Measurements from ENCODE around the gene HOXA13.

Gene HOXA13

DNA sequence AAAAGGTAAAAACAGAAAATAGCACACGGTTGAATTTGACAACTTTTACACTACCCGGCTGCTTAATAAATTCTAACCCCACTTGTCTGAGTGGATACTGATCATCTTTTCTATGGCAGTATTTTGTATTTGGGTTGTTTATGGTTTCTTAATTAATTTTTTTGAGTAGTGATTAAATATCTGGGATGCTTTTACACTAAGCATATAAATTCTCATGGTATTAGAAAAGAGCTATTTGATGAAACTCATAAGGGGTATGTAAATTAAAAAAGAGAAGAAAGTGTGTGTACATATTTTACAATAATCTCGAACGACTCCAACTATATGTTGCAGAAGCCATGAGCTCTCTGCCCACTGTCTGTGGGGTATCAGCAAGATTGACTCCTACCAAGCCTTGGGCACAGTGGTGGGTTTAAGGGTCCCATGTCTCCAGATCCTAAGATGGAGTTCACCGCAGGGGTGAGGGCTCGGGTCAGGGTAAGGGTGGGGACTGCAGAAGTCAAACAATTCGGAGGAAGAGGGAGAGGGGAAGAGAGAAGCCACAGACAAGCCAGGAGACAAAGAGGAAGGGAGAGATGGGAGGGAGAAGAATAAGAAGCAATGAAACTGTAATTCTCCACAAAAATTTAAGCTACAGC, 7.6 kb upstream of the HOXA13 start:
- no peak for DNase-seq (ENCODE audit: low spot score)

DNA sequence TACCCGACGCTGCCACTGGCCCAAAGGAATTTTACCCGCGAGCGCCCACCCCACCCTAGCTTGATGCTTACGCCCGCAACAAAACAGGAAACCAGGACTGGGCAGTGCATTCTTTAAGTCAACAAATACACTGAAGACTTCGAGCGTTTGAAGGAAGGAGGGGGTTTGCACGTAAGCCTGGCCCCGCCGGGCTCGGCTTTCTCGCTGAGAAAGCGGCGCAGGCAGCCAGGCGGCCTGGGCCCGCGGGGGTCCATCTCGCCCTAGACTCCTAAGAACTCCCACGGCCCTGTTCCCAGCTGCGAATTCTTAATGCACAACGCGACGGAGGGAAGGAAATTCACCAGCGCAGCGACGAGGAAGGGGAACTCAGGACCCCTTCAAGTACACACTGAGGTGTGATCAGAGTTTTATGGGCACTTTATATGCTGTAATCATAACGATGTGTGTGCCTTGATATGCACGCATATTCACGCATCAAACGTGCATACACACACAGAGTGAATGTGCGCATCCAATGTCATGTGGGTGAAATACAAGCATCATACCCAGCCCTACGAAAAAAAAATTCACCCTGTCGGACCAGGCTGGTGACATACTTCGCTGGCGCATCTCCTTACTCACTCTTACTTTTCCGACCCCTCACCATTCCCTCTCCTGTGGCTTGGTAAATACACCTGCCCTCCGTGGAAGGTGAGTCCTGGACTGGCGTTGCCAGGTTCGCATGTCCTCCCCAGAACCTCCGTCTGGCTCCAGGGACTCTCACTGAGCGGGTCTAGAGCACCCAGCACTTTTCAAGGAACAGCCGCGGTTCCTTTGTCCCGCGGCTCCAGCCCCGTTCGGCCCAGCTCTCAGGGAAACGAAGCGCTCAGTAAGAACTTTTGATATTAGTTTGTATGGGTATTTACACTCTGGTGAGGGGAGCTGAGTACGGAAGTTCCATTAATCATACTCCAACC, 5.7 kb upstream of the HOXA13 start:
- DNase-seq (ENCODE audit: low spot score): no peak

DNA sequence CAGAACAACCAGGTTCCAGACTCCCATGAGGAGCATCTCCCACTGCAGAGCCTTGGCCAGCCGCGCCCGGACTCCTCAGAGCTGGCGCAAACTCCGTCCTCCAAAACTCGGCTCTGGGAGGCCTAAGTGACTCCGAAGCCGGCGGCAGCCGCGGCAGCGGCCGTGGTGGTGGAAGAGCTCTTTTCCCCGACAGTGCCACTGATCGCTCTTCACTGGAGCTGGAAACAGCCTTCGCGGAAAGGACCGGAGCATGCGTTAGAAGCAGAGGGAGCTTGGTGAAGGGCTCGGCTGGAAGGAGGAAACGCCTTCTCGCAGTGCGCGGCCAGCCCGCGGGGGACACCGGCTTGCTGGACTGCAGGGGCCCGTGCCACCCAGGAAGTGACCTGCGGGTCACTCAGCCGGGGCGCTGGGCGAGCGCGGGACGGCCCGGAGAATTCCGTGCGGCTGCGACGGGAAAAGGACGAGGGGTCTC, 5.0 kb upstream of the HOXA13 start:
- no peak for DNase-seq (ENCODE audit: low spot score)

DNA sequence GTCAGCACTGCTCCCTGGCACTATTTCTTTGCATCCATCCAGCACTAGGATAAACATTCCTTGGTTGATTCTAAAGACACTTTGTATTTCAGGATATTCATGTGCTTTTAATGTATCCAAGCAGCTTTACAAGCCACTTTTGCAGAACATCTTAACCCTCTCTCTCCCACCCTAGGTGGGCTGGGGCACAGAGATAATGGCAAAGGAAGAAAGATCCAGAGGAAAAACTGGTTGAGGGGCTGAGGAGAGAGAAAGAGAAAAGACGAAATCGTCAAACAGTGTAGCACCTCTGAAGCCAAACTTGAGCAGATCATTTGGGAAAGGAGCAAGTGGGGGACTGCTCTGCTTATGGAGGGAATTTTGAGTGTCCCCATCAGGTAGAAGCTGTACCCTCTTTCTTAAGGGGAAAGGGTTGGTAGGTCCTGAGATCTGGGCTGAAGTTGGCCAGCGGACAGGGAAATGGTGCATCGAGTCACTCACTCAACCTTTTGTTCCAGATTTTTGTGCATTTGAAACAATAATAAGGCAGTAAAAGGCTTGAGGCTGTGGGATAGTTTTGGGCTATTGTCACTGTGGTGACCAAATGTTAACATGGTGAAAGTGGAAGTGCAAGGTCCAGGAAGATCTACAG, 4.2 kb upstream of the HOXA13 start:
- no peak for DNase-seq (ENCODE audit: low spot score)

DNA sequence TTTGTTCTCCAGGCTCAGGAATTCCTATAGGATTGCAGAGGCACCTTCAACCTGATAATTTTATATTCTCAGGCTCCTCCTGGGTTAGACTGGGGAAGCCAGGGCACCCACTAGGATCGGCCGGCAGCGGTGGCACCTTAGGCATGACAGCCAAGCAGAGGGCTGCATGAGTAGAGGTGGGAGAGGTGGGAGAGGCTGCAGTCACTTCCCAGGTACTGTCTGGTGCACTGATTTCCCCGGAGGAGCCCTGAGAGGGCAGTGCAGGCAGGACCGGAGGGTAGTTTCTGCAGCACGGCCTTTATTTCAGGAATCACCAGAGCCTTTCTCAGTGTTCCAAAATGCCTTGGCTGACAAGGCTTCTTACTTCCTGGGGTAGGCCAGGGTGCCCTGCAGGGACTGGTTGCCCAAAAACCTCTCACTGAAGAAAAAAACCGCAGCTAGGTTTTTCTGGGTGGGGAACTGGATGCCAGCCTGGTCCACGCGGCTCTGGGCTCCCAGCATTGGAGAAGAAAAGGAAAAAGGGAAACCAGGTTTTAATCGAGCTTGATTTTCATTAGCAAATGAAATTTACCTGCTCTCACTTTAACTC, 3.6 kb upstream of the HOXA13 start:
- no peak for DNase-seq (ENCODE audit: low spot score)

DNA sequence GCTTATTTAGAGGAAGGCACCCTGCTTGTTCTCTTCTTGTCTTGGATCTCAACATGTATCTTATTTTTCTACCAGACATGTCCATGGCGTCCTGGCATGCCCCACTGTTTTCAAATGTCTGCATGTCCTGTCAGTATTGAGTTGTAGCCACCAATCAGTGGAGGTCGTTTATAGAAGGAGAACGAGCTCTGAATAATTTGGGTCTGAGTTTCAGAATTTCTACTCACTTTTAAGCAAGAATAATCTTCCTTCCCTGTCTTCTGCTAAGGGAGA, 2.9 kb upstream of the HOXA13 start:
- no peak for DNase-seq (ENCODE audit: low spot score)

DNA sequence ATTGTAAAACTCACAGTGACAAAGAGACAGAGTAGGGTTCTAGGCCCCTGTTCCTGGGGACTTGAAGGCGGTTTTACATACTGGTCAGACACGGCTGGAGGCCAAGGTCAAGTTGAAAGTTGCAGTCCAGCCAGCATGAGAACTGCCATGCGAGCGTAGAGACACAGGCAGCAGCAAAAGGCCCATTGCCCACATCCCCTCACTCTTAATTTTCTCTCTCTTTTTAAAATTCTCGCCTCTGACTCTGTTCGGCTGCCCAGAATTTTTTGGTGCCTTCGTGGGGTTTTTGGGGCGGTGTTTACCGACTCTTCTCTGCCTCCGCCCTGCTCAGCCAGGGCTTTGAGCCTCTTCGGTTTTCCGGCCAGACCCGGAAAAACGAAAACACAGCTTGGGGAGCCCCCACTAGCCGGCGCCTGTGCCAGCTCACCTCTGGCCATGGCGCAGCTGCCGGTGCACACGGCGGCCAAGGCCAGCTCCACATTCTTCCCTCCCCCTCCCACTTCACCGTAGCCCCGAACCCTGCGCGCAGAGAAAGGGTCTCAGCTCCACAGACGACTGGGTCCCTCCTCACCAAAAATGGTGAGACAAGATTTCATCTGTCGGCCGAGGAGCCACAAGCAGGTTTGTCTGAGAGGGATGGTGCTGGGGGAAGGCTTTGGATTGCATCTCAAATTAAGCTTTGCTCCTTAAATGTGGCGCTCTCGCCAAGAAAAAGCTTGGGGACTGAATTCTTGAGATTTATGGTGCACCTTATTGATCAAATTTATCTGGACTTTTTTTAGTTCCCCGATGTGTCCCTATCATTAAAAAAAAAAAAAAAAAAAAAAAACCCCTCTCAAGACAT, 2.3 kb upstream of the HOXA13 start:
- DNase-seq (ENCODE audit: low spot score): no peak

DNA sequence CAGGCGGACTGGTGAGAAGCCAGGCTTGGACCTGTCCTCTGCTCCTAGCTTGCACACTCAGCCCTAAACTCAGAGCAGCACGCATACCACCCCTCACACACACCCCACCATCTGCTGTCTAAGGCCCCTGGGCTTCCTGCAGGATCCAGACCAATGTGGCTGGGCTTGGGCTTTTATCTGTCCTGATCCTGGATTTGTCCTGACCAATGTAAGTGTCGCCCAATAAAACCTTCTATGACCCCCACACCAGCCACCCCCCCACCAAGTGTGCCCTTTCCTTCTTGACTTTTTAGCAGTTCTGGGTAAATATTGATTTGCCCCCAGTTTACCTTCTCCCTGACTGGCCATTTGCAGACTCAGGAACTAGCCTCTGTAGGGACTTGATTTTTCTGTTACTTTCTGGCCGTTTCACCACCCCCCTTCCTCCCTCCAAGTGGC, 1.7 kb upstream of the HOXA13 start:
- no peak for DNase-seq (ENCODE audit: low spot score)

DNA sequence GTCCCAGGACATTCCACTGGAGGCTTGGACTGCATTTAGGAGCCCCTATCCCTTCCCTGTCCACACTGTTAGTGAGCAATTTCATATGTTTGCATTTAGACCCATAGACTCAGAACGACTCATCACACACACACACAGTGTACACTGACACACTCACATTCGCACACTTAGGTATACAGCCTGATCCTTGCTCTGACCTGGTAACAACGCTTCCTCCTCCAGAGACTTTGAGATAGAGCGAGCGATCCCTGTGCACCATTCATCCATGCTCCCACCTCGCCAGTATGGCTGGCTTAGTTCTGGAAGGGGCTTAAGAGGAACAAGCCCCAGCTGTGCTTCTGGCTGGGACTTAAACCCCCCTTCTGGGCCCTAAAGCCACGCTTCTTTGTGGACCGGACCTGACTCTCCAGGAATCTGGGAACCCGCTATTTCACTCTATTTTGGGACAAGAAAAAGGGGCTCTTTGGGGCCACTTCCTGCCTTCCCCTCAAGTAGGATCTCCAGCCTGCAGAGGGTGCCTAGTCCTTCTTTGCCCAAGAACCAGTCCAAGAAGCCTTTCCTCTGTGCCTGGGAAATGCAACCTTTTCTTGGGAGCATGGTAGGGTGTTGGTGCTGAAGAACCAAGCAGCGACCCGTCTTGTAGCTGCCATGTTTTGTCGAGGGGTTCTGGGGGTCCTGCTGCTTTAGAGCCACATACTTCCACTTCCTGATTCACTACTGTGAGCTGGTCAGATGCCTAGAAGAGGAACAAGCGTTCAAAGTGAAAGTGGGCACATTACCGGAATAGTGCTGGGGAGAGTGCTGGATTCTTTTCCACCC, 1.1 kb upstream of the HOXA13 start:
- DNase-seq (ENCODE audit: low spot score): peak; percentile 63

DNA sequence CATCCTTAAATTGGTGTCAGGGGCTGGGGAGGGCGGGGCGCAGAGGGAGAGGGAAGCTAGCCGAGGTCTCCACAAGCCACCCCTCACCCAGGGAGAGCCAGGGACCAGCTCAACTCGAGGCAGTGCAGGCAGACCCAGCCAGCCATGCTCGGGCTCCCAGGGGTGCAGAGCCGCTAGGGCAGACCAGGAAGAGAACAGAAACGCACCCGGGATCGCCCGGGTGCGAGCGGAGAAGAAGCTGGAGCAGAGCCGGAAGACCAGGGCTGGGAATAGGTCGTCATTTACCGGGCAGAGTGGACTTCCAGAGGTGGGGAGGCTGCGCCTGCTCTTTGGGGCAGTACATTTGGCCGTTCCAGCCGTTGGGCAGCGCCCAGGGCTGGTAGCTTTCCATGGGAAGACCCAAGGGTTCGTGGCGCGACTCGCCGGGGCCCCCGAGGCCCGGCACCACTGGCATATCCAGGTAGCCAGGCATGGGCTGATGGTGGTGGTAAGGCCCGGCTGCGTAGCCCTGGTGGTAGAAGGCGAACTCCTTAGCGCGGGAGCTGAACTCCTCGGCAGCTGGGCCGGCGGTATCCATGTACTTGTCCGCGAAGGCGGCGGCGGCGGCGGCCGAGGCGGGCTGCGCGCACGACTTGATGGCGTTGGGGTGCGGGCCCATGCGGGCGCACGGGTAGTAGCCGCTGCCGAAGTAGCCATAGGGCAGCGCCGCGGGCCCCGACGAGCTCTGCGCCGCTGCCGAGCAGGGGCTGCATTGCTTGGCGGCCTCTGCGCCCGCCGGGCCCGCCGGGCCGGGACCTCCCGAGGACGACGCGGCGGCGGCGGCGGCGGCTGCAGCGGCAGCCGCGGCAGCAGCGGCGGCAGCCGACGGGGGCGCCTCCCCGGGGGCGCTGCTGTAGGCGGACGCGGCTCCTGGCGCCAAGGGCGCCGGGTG, 755 bp downstream of the HOXA13 start:
- no peak for DNase-seq (ENCODE audit: low spot score)

DNA sequence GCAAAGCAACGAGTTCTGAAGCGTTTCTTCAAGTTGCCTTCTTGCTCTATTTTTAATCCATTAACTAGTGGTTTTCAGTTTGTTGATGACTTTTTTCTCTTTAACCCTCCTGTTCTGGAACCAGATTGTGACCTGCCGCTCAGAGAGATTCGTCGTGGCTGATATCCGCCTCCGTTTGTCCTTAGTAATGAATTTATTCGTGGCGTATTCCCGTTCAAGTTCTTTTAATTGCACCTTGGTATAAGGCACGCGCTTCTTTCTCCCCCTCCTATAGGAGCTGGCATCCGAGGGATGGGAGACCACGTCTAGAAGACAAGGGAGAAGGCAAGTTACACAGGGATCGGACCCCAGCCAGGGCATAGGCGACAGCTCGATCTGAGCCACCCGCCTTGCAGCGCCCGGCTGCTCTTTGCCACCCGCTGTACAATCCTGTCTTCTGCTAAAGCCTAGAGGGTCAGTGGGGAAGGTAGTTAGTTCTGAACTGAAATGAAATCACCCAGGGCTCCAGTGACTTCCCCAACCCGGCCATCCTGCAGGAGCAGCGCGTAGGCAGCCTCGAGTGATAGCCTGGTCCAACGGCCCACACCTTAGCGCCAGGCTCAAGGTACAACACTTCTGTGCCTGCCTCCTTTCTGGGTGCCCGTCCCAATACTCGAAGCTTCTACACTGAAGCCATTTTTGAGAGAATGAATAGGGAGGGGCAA, 1.6 kb downstream of the HOXA13 start:
- no peak for DNase-seq (ENCODE audit: low spot score)

DNA sequence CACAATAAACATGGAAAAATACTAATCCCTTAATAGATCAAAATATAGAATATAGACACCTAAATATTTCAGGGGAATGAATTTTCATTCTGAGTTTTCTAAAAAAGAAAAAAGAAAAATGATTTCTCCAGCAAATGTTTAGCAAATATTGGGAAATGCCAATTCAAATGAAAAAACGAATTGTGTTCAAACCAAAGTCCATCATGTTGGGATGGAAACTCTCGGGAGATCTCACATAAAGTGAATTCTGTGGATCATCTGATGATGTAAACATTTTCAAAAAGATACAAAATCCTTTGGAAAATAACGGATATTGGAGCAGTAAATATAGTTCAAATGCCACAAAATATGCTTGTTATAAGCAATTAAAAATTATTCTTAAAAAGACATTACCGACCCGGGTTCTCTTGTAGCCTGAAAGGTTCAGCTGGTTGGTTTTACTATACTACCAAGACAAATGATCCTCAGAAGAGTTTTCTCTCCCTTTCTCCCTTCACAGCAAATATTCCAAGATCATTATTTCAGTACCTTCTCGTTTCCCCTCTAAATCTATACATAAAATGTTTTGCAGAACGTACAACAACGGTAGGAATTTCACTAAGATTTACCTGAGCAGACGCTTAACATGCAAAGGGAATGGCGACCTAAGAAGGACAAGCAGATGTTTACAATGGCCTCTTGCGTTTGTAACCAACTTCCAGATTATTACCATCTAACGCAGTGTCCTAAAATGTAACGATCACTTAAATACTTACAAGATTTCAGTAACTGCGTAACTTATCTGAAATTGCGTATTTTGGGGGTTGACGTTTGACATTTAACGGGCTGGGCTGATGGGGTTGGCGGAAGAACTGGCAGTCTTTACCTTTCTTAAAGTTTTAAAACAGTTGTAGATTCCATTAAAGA, 2.5 kb downstream of the HOXA13 start:
- DNase-seq (ENCODE audit: low spot score): no peak

DNA sequence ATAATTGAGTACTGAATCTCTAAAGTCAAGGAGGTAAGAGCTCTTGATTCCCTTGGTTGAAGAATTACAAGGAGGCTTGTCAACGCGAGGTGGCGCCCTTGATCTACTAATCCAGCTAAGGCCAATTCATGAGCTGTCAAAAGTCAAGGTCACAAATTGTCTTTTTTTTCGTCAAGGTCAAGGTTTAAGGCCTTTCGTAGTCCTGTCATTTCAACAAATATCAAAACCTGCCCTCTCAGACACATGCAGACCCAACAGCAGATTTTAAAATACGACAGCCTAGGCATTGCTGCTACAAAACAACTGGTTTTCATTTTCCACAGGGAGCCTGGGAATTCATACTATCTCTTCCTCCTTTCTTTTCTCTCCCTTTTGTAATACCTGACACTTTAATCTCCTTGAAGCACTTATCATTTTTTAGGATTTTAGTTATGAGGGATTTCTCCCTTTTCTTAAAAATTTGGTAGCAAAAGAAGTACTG, 3.6 kb downstream of the HOXA13 start:
- peak; percentile 86 for DNase-seq (ENCODE audit: low spot score)

DNA sequence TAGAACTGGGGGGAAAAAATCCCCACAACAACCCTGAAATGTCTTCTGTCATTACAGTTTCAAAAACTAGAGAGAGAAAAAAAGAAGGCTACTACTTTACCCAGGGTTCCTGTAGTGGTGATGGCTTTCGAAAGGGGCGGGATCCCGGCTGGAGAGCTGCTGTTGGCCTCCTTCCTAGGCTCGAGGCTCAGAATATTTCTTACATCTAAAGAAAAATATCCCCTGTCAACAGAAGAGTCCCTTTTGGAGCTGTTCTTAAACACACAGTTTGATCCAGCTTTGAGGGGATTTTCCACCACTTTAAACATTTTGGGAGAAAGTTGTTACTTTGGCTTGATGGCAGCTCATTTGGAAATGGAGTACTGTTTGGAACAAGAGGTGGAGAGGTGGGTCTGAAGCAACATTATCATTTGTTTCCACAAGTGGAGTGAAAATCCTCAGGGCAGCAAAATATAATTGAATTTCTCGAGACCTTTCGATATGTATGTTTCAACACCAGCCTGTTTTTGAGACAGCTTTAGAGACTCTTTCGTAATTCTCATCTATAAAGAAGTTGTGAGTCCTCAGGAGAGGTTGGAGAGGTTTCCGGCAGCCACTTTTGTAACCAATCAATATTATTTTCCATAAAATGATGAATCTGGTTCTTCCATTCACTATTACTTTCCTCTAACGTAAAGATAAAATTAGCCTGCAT, 5.1 kb downstream of the HOXA13 start:
- no peak for DNase-seq (ENCODE audit: low spot score)

DNA sequence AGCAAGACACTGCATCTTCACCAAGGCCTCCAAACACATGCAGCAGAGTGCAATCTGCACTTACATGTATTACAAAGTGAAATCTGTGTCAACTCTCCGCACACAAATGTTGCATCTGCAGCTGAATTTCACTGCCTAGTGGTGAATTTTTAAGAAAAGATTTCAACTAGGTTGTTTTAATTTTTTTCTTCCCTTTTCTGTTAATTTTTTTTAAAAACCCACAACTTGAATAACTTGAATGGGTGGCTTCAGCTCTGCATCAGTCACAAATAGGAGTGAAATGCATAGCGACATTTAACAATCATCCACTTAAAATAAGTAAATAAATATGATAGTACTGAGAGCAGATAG, 5.9 kb downstream of the HOXA13 start:
- DNase-seq (ENCODE audit: low spot score): no peak

DNA sequence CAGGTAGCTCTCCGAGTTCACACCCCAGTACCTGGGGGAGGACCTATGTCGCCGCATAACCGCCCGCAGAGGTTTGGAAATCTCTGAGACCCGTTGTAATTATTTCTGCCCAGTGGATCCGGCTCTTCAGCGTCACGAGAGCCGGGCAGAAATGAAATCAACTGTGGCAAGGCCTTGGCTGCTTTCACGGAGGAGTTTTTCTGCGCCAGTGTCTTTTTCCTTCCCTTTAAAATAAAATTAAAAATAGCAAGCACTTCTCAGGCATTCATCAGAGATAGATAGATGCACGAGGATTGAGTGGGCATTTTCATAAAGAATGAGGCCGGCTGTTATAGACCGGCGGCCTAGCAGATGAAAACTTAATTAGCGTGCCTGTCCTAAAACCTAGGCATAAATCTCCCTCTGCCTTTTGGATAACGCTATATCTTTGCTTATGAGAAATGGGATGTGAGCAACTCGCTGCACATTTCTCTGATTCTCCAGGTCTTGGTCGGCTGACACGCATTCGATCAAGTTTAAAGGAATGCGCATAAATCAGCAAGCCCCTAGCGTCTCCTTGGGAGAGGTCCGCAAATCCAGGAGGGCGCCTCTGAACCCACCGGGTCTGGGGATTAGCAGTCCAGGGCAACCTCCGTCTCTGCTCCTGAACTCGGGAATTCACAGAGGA, 6.4 kb downstream of the HOXA13 start:
- DNase-seq (ENCODE audit: low spot score): no peak

Measured in pons (tissue), 1 donor.